NCI-H446 (cell line): ENCODE results near the gene ANKRD23.
A peak's percentile ranks its signal among the peaks of the same experiment; 100 is the strongest.
"Not testable (repeated sequence)": the region's sequence is repeated elsewhere in the genome, so short reads cannot be mapped to it uniquely, and the experiment has no call there.

Experiments used
- DNase-seq, 2 experiments: peaks; one replicate each; lab custom pipeline; 2025; lab: John Stamatoyannopoulos, UW

The ANKRD23 gene

DNA sequence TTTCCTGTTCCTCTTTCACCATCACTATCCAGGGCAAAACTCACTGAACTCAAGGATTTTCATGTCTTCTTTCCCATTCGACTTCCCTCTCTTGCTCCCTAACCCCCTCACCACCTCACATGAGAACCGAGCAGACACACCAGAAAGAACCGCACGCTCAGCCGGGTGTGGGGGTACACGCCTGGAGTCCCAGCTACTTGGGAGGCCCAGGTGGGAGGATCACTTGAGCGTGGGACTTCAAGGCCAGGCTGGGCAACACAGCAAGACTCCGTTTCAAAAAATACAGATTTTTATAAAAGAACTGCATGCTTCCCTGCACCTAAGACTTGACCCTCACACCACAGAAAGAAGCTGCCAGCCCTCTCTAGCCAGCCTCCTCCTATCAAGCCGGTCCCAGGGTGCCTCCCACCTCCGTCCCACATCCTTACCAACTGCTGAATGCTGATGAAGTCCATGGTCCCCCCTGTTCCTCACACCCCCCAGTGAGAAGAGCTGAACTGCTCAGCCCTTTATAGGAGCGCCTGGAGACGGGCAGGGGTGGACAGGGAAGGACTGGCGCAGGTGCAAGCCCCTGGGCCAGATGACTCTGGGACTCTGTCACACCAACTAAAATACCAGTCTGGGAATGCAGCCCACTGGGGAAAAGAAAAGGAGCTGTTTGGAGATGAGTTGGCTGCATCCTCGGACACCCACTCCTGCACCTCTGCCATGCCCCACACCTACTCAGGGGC lies at the start of gene ANKRD23:
Gene ANKRD23, minus strand, starts transcription at position 484 of the 731 bp plus-strand sequence. Its CDS starts 29 bp downstream, at position 455.
- DNase-seq: no peak

DNA sequence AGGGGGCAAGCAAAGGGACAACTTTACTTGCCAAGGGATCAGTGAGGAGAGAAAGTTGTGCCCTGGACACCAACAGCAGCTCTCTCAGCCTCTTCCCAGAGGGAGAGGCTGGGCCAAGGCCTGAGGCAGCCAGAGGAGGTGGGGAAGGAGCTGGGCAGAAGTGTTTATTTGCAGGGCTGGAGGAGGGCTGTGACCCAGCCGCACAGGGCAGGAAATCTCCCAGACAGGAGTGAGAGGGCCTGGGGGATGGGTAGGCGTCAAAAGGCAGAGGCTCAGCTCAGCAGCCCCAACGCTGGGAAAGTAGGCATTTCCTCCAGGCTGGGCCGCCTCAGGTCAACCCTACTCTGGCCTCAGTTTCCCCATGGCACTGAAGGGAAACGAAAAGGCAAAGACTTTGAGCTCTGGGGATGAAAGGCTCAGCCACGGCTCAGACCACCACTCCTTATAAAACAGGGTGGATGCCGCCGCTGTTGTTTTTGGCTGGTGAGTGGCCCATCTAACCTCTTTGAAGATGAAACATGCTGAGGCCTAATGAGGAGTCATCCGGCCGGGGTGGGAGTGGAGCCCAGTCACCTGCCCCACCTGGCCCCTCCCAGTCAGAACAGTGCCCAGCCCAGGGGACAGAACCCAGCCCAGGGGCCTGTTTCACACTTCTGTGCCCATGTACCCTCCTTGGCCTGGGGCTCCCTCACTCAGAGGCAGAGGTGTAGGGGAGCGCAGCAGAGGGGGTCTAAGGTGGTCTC lies 47.9 kb upstream of the ANKRD23 start:
- DNase-seq: no peak

DNA sequence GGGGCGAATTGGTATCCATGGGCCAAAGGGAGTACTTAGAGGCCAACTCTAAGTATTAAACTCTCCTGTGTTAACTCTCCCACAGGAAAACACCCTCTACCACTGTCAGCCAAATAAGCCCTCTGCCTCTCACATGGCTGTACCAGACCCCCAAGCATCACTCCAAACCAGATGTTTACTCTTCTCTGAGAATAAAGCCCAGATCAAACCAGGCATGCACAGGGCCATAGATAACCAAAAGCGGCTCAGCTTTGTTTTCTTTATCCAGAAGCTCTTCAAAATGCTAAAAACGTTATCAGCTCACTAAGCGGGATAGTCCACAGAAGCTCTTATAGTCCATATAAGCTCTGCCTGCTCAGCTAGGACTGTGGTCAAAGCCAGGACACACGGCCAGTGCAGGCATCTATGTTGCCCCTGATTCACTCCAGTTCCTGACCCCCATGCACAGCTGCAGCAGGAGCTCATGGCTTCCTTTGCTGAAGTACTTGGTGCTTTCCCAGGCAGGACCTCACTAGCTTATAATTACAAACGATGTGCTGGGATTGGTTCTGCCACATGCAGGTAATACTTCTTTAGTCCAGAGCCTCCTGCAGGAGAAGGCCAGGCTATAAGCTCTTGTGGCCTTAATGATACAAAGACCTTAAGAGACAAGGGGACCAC lies 47.0 kb upstream of the ANKRD23 start:
- no peak for DNase-seq

DNA sequence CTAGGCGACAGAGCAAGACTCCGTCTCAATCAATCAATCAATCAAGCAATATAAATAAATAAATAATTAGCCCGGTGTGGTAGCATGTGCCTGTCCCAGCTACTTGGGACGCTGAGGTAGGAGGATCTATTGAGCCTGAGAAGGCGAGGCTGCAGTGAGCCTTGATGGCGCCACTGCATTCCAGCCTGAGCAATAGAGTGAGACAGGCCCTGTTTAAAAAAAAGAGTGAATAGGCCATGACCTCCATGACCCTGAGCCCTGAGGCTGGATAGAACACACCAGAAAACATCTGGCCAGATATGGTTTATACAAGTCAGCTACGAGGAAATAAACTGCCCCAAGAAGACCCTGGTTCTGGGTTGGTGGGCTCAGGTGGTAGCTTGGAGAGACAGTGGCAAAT lies 46.4 kb upstream of the ANKRD23 start:
- DNase-seq: no peak

DNA sequence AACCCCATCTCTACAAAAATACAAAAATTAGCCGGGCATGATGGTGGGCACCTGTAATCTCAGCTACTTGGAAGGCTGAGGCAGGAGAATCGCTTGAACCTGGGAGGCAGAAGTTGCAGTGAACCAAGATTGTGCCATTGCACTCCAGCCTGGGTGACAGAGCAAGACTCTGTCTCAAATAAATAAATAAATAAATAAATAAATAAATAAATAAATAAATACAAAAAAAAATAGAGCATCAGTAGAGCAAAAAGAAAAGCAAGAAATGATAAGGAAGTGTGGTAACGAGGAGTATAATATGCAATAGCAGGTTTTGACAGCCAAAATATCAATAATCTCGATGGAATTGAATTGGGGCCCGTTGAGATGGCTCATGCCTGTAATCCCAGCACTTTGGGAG lies 45.7 kb upstream of the ANKRD23 start:
- DNase-seq: not testable (repeated sequence)

DNA sequence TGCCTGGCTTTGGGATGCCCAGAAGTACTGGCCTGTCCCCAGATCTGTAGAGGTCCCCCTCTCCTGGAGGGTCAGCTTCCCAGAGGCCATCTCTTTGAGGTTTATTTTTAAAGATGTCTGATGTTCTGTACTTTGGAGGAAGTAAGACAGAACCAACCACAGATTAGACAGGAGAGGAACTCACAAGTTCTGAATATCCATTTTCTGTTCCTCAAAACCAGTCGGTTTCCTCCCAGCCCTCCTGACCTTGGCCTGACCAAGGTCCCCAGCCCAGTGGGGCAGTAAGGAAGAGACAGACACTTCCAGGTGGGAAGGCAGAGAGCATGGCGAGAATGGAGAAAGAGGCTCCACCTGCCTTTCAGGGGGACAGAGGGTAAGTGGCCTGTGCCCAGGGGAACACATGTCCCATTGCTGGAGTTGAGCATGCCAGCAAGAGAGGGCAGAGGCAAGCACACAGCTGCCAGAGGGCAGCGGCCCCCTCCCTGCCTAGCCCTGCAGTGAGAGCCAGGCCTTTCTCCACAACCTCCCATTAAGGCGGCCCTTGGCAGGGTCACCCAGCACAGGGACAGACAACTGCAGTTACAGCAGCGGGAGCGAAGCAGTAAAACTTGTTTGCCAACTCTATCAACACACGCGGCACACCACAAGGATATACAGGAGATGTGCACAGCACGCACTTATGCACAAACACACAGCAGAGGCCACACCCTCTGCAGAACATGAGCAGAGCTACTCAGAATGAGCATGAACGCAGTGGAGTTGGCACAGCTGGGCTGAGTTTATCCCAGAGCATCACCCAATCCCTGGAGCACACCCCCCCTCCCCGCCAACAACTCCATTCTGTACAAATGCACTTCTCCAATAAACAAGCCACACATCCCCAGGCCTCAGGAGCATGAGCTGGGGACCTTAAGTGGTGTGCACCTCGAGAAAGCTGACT lies 44.5 kb upstream of the ANKRD23 start:
- no peak for DNase-seq

DNA sequence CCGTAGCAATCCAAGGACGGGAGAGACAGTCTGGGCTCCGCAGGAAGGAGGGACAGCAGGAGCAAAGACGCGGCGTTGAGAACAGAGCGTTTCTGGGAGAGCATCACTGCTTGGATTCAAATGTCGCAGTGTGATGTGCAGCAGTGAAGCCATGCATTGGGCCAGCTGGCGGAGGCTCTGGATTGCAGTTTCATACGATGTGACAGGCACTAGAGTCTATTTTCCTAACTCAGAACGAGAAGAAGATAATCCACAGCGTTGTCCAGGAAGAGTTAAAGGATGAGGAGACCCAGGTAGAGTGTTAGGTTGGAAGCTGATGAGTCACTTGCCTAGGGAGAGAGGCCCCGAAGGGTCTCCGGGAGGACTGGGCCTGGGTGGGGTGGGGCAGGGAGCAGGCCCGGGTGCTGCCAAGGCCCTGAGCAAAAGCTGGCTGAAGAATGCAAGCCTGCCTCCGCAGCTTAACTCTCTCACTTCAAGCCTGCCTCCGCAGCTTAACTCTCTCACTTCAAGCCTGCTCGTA lies 43.7 kb upstream of the ANKRD23 start:
- DNase-seq: no peak

DNA sequence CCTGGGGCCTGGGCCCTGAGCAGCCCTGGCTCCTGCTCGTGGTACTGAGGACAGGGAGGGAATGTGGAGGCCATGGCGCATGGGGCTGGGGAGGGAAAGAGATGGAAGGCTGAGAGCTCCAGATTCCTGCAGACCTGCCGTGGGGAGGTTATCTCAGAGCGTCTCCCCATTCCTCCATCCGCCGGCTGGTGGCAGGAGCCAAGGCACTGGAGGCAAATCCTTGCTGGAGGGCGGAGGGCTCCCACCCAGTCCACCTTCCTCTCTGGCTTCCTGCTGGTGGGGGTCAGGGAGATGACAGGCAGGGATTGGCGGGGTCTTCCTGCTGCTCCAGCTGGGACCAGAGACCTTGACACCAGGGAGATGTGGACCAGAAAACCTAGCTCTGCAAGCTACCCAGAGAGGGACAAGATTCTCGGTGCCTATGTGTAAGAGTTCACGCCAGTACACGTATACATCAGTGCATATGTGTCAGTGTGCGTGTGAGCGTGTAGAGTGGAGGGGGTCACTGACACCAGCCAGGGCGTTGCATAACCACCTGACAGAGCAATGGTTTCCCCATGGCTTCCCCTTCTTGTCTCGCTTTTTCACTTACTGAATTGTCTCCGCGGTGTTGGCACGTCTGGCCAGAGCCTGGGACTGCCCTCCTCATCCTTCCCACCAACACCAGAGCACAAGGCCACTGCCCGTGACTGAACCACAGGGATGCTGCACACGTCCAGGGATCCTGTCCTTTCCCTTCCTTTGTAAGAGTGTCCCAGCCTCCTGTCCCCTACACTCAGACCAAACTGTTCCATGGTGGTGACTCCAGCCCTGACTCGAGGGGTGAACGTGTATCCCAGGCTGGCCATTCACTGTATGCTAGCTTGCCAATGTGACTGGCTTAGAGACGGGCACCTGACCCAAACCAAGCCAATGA lies 41.9 kb upstream of the ANKRD23 start:
- no peak for DNase-seq

DNA sequence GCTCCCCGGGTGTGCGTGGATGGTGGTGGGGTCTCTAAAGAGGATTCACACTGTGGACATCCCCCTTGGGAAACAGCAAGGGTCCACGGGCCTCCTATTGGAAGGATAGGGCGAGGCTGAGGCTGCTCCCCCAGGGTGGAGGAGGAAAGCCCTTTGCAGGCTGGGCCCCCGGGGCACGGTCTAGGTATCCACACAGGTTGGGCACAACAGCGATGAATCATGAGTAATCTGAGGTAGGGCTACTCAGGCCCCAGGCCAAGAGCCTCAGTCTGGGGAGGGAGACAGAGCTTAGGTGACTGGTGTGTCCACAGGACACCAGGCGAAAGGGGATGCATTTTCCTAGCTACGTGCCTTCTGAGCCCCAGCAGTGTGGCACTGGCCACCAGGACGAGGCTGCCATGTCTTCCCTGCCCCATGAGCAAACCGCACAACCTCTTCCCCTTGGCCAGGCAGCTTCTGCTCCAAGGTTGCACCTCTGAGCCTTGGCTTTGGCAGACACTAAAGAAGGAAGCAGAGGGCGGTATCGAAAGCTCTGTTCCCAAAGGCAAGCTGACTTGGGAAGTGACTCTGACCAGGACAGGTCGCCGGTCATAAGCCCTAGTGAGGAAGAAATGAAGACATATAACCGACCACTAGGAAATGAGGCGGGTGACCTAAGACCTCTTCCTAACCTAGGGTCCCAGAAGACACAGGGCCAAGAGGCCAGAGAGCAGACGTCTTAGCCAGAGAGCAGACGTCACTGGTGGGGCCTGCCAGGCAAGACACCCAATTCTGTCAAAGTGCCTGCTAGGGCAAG lies 40.7 kb upstream of the ANKRD23 start:
- no peak for DNase-seq

DNA sequence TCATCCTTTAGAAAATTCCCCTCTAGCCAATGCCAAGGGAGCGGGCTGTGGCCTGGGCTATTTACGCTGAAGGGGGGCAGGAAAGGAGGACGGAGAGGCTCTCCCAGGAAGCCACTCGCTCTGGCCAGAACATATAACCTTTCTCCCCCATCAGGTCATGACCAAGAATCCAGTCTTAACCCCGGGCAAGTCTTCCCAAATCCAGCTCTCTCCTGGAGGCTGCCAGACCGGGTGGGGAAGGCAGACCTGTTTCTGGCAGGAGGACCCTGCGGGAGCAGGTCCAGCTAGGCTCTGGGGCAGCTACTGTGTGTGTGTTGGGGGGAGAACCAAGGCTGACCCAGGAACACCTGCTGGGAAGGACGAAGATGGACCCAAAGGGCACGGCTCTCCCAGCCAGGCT lies 39.5 kb upstream of the ANKRD23 start:
- DNase-seq: no peak

DNA sequence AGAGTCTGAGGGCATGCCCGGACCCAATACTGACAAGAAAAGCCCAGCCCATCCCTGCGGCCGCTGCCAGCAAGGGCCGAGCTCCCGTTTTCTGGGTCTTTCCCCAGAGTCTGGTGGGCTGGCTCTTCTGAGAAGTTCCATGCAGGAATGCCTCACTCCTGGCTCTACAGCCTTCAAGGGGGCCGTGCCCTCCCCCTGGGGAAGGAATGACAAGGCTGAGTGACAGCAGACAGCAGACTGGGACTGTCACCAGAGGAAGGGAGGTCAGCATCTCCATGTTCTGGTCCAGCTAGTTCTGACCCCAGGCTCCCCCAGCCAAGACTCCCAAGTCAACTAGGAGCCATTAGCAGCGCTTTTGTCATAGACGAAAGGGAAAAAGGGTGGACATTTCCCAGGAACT lies 39.1 kb upstream of the ANKRD23 start:
- DNase-seq: no peak

DNA sequence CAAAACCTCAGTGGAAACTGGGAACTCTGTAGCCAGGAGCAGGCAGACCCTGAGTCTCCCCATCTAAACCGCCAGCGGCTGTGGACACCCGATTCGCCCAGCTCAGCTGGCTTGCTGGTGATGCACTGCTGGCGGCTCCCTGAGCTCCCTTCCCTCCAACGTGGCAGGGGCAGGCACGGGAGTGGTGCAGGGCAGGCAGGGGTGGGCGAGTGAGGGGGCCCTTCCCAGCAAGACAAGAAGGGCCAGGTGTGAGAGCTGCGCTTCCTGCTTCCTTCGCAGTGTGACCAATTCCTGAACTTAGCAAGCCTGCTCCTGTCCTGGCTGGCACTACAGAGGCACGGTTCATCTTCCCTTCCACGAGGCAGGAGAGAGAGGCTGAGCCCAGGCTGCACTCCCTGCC lies 38.4 kb upstream of the ANKRD23 start:
- DNase-seq: no peak

DNA sequence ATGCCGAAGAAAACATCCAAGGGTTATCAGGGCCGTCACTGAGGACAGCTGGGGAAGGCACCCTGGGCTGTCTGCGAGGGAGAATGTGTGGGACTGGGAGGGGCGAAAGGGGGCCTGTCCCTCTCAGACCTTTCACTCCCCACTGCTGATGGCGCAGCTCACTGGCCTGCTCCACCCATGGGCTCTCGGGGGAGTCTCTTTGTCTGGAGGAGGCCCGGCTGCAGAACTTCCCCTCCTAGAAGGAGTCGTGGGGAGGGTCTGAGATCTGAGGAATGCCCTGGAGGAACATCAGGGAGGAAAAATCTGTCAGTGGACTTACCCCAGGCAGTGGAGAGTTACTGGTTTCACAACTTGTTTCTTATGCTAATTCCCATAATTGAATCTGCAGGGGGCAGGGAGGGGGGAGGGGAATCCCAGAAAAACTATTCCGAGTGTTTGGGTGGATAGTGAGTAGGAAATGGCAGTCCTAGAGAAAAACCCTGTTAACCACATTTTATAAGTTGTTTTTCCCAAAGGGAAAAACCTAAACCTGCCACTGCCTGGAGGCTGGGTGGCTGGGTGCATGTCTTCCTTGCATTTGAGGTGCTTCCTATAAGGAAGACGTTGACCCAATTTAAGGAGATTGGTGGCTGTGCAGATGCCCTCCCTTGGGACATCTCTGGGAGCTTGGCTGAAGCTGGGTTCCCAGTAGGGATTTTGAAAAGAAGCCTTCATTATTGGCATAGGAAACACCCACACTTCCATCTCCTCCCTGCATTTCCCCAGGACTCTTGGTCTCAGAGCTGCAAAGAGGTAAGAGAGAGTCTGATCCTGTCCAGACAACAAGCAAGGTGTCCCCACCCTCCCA lies 37.8 kb upstream of the ANKRD23 start:
- no peak for DNase-seq

DNA sequence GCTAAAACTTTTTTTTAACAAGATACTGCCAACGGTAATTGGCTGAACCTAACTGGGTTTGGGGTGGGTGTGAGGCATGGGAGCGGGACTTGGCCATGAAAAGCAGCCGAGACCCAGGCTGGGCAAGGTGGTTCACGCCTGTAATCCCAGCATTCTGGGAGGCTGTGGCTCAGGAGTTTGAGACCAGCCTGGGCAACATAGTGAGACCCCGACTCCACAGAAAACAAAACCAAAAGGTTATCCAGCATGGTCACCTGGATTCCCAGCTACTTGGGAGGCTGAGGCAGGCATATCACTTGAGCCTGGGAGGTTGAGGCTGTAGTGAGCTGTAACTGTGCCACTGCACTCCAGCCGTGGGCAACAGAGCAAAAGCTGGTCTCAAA lies 37.1 kb upstream of the ANKRD23 start:
- no peak for DNase-seq

DNA sequence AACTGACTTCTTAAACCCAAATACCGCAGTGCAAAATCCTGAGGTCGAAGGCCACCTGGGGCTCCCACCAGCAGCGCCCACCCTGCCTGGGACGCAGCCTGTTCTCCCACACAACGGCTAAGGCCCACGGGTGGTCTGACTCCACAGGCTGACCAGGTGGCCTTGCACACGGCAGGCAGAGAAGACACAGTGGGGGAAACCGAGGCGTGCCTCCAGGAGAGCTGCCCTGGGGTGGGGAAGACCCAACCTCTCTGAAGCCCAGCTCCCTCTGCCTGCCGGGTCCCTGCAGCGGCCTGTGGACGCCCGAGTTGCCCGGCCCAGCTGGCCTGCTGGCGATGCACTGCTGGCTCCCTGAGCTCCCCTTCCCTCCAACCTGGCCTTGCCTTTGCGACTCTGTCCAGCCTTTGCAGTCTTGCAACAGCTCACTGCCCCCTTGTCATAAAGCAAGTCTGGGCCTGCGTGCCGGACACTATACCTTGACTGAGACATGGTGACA lies 35.8 kb upstream of the ANKRD23 start:
- DNase-seq: no peak

DNA sequence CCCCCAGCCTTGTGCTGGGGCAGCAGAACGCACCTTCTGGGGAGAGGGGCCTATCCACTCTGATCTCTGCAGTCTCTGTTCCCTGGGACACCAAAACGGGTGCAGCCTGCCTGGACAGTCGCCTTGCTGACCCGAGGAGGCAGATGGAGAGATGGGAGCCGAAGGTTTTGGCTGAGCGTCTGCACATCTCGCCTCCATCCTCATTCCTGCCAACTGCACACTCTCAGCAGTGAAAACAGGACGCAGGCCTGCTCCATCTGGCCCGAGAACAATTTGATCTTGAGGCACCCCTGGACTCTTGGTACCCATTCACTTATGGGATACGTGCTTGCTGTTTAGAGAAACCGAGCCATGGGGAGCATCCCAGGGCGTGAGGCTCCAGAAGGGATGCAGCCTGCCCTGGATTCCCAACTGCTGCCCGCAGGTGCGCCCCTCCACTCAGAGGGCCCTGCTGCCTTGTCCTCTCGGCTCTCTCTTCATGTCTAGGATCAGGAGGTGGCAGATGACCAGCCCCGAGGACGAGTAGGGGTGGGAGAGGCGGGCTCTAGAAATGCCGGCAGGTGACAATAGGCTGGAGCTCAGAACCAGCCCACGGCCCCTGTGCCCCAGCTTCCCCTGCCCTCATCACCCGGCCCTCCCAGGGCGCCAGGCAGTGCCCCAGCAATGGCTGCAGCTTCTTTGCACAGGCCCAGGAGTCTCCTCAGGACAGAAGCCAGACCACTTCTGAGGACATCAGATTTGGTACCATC lies 35.1 kb upstream of the ANKRD23 start:
- peak in 1 of 2 experiments; percentile 13 for DNase-seq

DNA sequence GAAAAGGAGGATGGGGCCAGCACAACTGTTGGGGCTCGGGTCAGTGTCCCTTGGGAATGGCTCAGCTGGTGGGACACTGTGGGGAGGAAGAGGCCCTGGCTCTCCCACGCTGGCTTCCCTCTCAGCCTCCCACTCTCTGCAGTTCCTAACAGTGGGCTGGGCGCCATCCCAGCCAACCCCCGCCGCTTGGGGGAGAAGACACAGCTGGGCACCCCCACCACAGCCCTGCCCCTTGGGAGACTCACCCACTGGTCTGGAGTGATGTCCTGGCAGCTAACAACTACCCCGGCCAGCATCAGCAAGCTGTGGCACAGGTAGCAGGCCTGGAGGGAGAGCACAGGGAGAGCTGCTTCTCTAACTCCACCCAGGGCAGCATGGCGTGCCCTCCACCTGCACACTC lies 34.4 kb upstream of the ANKRD23 start:
- DNase-seq: no peak

DNA sequence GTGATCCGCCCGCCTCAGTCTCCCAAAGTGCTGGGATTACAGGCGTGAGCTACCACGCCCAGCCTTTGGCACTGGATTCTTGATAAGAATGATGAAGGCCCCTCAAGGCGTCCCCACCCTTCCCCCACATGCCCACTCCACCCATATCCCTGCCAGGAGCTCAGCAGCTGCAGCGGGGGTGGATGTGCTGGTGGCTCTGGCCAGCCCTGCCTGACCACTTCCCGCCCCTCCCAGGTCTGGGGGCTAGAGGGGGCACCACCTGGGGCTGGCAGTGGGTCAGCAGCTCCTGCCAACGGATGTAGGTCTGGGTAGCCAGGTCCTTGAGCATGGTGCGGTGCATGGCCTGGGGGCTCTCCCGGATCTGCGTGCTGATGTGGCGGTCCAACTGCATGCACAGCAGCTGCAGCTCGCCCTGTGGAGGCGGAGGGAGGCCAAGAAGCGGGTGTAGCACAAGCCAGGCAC lies 33.8 kb upstream of the ANKRD23 start:
- no peak for DNase-seq
